Fibroblast of villous mesenchyme (primary cell): Measurements from ENCODE around the gene RNF125. TPM values are rescaled to one million over a fixed set of nuclear protein-coding genes. Genes with fewer than 3 reads are reported as not detected.
"Not testable (repeated sequence)": the region's sequence is repeated elsewhere in the genome, so short reads cannot be mapped to it uniquely, and the experiment has no call there.

Experiments used
- DNase-seq: peaks from one replicate; pipeline ENCODE4 v3.0.0-alpha.2; 2010; ENCODE audit warnings: low read depth
- H3K4me3 ChIP-seq: 2 replicates; pipeline ENCODE4 v1.5.1; 2011; ENCODE audit warnings: low read depth, mild to moderate bottlenecking, low read length
- total RNA-seq: library from RNA; depleted of rRNA; stranded (reverse); fragments of >200 nt; gene quantifications from 2 replicates; pipeline ENCODE4 v1.2.3, GENCODE V29; 2012
- TF ChIP-seq, protein P1 (sequence below): IDR thresholded peaks from 2 replicates; pipeline ENCODE4 v1.5.1; 2012; ENCODE audit warnings: low read depth, mild to moderate bottlenecking, low read length; ENCODE audit not compliant: insufficient read depth

Gene RNF125
- total RNA-seq, 1 donor = under 0.01 TPM

DNA sequence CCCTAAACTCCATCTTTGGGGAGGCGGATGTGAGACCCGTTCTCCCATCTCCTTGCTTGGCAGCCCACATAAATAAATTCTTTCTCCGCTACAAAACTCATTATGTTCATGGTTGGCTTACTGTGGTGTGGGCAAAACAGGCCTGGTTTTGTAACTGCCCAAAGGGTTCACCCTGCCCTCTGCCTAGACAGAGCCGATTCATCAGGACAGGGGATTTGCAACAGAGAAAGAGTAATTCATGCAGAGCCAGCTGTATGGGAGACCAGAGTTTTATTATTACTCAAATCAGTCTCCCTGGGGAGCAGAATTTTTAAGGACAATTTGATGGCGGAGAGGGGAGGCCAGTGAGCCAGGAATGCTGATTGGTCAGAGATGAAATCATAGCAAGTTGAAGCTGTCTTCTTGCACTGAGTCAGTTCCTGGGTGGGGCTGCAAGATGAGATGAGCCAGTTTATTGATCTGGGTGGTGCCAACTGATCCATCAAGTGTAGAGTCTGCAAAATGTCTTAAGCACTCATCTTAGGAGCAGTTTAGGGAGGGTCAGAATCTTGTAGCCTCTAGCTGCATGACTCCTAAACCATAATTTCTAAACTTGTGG, 8.4 kb upstream of the RNF125 start:
- H3K4me3 ChIP-seq = no peak overlapping the region
- TF ChIP-seq, protein P1, sequence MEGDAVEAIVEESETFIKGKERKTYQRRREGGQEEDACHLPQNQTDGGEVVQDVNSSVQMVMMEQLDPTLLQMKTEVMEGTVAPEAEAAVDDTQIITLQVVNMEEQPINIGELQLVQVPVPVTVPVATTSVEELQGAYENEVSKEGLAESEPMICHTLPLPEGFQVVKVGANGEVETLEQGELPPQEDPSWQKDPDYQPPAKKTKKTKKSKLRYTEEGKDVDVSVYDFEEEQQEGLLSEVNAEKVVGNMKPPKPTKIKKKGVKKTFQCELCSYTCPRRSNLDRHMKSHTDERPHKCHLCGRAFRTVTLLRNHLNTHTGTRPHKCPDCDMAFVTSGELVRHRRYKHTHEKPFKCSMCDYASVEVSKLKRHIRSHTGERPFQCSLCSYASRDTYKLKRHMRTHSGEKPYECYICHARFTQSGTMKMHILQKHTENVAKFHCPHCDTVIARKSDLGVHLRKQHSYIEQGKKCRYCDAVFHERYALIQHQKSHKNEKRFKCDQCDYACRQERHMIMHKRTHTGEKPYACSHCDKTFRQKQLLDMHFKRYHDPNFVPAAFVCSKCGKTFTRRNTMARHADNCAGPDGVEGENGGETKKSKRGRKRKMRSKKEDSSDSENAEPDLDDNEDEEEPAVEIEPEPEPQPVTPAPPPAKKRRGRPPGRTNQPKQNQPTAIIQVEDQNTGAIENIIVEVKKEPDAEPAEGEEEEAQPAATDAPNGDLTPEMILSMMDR = no peak
- DNase-seq = no peak

DNA sequence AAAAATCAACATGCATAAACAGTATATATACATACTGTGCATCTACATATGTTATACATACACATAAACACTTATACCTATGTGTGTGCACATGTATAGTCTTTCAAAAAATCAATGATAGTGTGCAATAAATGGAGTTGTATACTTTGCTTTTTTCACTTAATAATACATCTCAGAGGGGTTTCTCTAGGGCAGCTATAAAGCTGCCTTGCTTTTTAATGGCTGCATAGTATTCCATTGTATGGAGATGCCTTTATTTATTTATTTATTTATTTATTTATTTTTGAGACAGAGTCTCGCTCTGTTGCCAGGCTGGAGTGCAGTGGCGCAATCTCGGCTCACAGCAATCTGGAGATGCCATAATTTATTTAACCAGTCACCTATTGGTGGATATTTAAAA, 7.4 kb upstream of the RNF125 start:
- no peak for DNase-seq
- TF ChIP-seq, protein P1 = no peak
- no peak overlapping the region for H3K4me3 ChIP-seq

DNA sequence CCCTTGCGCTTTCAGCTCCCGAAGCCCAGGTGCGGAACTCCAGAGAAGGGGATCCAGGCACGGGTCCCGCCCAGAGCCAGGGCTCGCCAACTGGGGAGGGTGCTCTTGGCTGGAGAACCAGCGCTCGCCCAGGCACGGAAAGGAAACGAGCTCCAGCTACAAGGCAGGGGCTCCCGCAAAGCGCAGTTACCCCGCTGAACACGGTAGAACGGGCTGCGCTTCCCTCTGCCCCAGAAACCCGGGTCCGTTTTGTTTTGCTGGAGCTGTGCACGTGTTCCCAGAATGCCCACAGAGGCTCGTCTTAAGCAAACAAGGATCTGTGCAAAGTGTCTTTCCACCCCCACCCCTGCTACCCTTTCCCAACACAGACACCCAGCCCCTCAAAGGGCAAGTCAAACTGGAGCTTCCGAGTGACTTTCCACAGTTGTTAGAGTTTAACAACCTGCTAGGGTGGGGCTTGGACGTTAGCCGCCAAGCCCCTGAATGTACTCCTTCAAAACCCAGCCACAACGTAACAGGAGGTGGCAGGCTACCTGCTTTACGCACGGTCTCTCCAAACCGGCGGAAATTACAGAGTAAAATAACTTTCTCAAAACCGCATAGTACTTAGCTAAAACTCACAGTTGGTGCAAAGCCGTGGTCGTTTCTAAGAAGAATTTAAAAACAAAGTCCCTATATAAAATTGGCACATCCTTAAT, 775 bp downstream of the RNF125 start:
- DNase-seq = peak; percentile 37
- TF ChIP-seq, protein P1 = no peak
- H3K4me3 ChIP-seq = peak overlapping the region; percentile 62

DNA sequence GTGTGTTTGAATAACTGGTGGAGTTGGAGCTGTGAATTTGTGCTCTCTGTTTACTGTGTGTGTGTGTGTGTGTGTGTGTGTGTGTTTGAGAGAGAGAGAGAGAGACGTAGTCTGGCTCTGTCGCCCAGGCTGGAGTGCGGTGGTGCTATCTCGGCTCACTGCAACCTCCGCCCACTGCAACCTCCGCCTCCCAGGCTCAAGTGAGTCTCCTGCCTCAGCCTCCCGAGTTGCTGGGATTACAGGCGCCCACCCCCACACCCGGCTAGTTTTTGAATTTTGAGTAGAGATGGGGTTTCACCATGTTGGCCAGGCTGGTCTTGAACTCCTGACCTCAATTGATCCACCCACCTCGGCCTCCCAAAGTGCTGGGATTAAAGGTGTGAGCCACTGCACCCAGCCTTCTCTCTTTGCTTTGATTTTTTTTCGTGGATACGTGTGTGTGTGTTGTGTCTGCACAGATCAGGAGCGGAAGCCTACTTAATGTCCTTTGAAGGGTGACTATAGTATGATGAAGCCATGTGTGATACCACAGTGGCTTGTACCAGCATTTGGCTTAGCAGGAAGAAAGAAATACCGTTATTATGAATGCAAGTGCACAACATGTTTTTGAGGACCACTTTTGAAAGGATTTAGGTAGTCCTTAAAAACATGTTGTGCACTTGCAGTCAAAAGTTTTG, 1.5 kb downstream of the RNF125 start:
- DNase-seq, H3K4me3 ChIP-seq: not testable (repeated sequence)

DNA sequence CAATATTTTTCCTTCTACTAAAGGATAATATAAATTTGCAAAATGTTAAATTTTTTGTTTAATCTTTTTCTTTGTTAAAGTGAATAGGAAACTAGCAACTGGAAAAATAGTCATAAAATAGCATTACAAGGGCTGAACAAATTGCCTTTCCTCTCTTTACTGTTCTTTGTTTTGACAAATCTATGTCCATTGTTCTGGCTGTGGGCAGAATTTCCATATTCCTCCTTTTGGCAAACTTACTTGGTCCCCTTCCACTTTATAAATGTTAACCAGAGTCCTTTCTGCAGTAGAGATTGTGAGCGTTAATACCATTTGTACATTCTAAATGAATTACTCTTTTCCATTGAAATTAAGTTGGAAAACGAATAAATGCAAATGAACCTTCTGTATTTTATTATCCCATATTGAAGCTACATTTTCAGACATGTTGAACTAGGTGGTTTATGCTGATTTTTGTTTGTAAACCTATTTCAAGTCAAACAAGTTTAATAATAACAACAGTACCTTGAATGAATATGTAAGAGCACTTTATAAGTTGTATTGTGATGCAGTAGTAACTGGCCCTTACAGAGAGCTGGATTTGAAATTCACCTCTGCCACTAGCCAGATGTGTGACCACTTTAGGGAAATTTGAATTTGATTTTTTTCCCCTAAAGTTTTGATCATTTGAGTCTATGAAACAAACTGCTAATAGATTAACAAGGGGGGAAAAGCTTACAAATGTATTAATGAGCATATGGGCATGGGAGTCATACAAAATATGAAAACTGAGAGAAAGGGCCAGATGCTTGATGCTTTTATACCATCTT, 3.3 kb downstream of the RNF125 start:
- TF ChIP-seq, protein P1 = no peak
- no peak for DNase-seq
- H3K4me3 ChIP-seq = no peak overlapping the region

GRCh38 chr18:32025744-32026143, 7.1 kb downstream of the RNF125 start:
- no peak for DNase-seq
- H3K4me3 ChIP-seq = no peak overlapping the region
- TF ChIP-seq, protein P1 = no peak

DNA sequence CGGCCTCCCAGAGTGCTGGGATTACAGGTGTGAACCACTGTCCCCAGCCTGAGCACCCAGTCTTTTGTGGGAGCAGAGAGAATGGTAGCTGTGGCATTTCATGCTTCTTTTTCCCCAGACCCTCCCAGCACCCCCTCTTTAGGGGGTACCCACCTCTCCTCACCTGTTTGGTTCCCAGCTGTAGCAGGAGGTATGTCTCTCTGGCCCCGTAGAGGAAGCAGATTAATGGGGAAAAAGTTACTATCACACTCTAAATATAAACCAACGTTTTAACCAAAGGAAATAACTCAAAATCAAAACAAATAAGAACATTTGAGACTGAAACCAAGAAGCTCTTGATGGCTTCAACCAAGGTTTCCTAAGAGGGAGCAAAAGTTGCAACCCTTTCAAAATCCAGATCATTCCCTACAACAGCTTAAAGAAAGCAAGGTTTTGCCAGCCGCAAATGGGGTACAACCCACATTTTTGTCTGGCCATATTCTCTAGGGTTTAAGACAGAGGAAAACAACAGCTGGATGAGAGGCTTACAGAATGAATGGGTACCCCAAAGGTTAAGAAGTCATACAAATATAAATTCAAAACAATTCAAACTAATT, 8.0 kb downstream of the RNF125 start:
- TF ChIP-seq, protein P1 = no peak
- H3K4me3 ChIP-seq = no peak overlapping the region
- no peak for DNase-seq
